Peyer's patch (tissue), 4 donors: Measurements from ENCODE around the gene DNMBP.

ENCODE experiments used
- POLR2A ChIP-seq, 2 donors: fragments of 450-650 bp; IDR thresholded peaks; one replicate each; pipeline ENCODE4 v1.5.1; 2017; ENCODE audit warnings: antibody characterized with exemption in 2 of 2, mild to moderate bottlenecking in 2 of 2, moderate library complexity in 2 of 2
- TF ChIP-seq, protein P1 (sequence below), 6 experiments: fragments of 450-650 bp in 4 of 6; fragments of 200-600 bp in 2 of 6; sonication (generic) in 1 of 6; IDR thresholded peaks; one replicate each; pipeline ENCODE4 v1.5.1; 2017 to 2019; ENCODE audit warnings: antibody characterized with exemption in 6 of 6, mild to moderate bottlenecking in 3 of 6, moderate library complexity in 1 of 6

DNA sequence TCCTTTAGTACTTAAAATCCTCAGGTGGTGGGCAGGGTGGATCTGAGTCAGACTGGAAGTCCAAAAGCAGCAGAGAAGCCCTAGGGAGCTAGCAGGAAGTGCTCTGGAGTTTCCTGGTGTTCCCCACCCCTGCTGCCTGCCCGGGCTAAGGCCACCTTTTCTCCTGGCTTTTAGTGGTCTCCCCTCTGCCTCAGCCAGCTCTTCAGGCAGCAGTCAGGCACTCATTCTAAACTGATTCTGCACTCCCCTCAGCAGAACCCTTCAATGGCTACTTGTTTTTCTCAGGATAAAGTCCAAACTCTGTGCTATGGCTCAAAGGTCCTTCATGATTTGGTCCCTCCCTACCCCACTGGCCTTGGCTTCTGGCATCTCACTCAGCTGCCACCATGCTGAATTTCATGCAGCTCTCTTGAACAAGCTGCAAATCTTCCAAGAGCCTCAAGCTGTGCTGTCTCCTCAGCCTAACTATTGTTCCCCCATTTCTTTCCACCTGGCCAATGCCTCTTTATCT is 28.9 kb upstream of the DNMBP start:
- TF ChIP-seq, protein P1, sequence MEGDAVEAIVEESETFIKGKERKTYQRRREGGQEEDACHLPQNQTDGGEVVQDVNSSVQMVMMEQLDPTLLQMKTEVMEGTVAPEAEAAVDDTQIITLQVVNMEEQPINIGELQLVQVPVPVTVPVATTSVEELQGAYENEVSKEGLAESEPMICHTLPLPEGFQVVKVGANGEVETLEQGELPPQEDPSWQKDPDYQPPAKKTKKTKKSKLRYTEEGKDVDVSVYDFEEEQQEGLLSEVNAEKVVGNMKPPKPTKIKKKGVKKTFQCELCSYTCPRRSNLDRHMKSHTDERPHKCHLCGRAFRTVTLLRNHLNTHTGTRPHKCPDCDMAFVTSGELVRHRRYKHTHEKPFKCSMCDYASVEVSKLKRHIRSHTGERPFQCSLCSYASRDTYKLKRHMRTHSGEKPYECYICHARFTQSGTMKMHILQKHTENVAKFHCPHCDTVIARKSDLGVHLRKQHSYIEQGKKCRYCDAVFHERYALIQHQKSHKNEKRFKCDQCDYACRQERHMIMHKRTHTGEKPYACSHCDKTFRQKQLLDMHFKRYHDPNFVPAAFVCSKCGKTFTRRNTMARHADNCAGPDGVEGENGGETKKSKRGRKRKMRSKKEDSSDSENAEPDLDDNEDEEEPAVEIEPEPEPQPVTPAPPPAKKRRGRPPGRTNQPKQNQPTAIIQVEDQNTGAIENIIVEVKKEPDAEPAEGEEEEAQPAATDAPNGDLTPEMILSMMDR (IDR thresholded peaks at IDR 0.05), result peak in 1 of 6 experiments; percentile 2
- peak in 1 of 2 donors; percentile 20 for TF ChIP-seq POLR2A (IDR thresholded peaks at IDR 0.05)
